ENCODE measurements around the gene NUTM1. TPM values are rescaled to one million over a fixed set of nuclear protein-coding genes. Genes with fewer than 3 reads are reported as not detected.

NUTM1 gene
- total and polyA plus RNA-seq, 2 of the 13 experiments (the other 11 are each of a cell fraction or from before 2014, with no cell fraction given): not detected

GRCh38 chr15:34366271-34367065 lies 23.4 kb downstream of the NUTM1 start (continued):
- TF ChIP-seq ZNF773 (CRISPR knock-in tag; IDR thresholded peaks at IDR 0.05; ENCODE audit: borderline replicate concordance): no peak
- no peak for TF ChIP-seq ZNF737 (CRISPR knock-in tag; IDR thresholded peaks at IDR 0.05; ENCODE audit: borderline replicate concordance)
- TF ChIP-seq KAT8 (CRISPR knock-in tag; IDR thresholded peaks at IDR 0.05): no peak
- no peak for TF ChIP-seq SIX1 (CRISPR knock-in tag; IDR thresholded peaks at IDR 0.05; ENCODE audit: borderline replicate concordance)
- no peak for TF ChIP-seq CREBL2 (CRISPR knock-in tag; IDR thresholded peaks at IDR 0.05; ENCODE audit: borderline replicate concordance)
- no peak for TF ChIP-seq TRIM22 (IDR thresholded peaks at IDR 0.05)
- no peak for TF ChIP-seq HMGXB3 (CRISPR knock-in tag; IDR thresholded peaks at IDR 0.05; ENCODE audit: borderline replicate concordance)
- no peak for TF ChIP-seq ZNF235 (CRISPR knock-in tag; IDR thresholded peaks at IDR 0.05; ENCODE audit: borderline replicate concordance)
- 0 out of 2 replicates have a peak, but pooled peaks have one; percentile 15 for TF ChIP-seq ZNF335 (CRISPR knock-in tag; IDR thresholded peaks at IDR 0.05)
- no peak for TF ChIP-seq SNAPC4 (CRISPR knock-in tag; IDR thresholded peaks at IDR 0.05)
- TF ChIP-seq HDAC1 (CRISPR knock-in tag; IDR thresholded peaks at IDR 0.05): peak; percentile 56; the same call in 1 of the 2 replicates
- no peak for TF ChIP-seq FOXO4 (CRISPR knock-in tag; conservative IDR thresholded peaks at IDR 0.05)
- TF ChIP-seq ERF (CRISPR knock-in tag; IDR thresholded peaks at IDR 0.05): no peak
- TF ChIP-seq ZNF788 (CRISPR knock-in tag; IDR thresholded peaks at IDR 0.05; ENCODE audit: borderline replicate concordance): no peak
- TF ChIP-seq NFKB2 (CRISPR knock-in tag; IDR thresholded peaks at IDR 0.05; ENCODE audit: borderline replicate concordance): no peak
